Measurements from ENCODE around the gene CD151.

DNA sequence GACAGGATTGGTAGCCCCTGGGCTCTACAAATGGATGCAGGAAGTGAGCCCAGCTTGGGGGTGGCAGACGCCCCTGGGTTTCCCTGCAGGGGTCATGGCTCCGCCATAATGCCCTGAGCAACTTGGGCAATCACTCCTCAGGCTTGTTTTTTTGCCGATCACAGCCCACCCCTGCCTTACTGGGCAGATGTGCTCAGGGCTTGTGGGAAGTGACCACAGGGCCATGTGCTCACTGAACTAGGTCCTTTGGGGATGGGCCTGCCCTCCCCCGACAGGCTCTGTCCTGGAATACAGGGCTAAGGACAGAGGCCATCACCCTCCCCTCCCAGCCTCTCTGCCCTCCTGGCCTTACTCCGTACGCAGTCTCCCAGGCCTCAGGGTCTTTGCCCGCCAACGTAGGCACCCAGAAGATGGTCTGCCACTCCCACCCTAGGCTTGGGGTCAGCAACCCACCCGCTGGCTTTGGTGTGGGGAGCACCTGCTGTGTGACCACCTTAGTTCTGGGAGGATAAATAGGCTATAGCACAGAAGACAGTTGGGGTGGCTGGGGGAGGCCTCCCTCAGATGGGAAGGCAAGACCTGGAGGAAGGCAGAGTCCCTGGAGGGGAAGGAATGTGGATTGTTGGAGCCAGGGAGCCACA is 19.2 kb upstream of the CD151 start:
- TF ChIP-seq, protein P1, sequence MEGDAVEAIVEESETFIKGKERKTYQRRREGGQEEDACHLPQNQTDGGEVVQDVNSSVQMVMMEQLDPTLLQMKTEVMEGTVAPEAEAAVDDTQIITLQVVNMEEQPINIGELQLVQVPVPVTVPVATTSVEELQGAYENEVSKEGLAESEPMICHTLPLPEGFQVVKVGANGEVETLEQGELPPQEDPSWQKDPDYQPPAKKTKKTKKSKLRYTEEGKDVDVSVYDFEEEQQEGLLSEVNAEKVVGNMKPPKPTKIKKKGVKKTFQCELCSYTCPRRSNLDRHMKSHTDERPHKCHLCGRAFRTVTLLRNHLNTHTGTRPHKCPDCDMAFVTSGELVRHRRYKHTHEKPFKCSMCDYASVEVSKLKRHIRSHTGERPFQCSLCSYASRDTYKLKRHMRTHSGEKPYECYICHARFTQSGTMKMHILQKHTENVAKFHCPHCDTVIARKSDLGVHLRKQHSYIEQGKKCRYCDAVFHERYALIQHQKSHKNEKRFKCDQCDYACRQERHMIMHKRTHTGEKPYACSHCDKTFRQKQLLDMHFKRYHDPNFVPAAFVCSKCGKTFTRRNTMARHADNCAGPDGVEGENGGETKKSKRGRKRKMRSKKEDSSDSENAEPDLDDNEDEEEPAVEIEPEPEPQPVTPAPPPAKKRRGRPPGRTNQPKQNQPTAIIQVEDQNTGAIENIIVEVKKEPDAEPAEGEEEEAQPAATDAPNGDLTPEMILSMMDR (IDR thresholded peaks at IDR 0.05), result no peak
- no peak for TF ChIP-seq POLR2A (IDR thresholded peaks at IDR 0.05)

All from esophagus squamous epithelium (tissue), 4 donors.